NCI-H82 (cell line): Measurements from ENCODE around the gene CPED1.
A peak's percentile ranks its signal among the peaks of the same experiment; 100 is the strongest.
"Not testable (repeated sequence)": the region's sequence is repeated elsewhere in the genome, so short reads cannot be mapped to it uniquely, and the experiment has no call there.

Experiments used
- DNase-seq: peaks from one replicate; lab custom pipeline; 2025; lab: John Stamatoyannopoulos, UW

CPED1 gene

DNA sequence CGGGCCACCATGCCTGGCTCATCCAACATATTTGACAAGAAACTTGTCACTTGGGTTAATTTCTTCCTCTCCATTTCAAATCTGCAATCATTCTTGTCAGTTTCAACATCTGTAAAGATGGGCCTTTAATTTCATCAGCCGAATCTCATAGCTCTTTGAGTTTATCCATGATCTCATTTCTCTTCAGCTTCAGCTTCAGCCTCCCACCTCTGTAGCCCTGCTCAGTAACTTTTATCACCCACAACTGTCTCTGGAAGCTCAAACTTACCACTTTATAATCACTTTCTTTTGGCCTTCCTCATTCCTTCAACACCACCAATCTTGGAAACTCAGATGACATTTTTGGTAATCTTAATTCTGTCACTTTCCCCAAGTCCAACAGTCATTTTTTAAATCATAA is 83.2 kb downstream of the CPED1 start:
- DNase-seq, result no peak

DNA sequence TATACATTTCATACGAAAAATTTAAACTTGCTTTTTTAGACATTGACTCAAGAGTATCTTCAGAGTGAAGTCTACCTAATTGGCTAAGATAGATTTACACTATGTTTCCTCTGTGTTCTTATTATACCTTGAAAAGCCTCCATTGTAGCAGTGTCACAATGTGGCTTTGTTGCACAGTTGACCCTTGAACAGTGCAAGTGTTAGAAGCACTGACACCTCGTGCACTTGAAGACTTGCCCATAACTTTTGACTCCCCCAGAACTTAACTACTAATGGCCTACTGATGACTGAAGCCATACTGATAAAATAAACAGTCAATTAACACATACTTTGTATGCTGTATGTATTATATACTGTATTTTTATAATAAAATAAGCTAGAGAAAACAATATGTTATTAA is 84.3 kb downstream of the CPED1 start:
- DNase-seq, result no peak

DNA sequence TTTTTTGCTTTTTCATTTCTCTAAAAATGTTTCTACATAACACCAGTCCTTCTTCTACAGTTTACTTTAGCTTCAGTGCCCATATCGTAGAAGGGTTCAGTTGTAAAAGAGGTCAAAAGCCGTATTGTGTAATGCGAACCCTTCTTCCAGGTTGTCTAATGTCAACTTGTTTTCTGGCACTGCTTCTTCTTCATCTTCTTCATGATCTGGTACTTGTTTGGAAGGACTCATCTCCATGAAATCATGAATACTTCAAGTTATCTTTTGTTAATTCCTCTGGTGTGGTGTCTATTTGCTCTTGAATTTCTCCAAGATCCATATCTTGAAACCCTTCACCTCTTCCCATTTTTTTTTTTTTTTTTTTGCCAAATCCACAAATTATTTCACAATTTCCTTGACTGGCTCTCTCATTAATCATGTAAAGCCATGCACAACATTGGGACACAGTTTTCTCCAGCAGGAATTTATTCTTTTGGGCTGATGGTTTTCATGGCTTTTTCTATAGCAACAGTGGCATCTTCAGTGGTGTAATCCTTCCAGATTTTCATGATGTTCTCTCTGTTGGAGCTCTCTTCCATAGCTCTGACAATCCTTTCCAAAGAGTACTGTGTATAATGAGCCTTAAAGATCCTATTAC is 85.1 kb downstream of the CPED1 start:
- no peak for DNase-seq

DNA sequence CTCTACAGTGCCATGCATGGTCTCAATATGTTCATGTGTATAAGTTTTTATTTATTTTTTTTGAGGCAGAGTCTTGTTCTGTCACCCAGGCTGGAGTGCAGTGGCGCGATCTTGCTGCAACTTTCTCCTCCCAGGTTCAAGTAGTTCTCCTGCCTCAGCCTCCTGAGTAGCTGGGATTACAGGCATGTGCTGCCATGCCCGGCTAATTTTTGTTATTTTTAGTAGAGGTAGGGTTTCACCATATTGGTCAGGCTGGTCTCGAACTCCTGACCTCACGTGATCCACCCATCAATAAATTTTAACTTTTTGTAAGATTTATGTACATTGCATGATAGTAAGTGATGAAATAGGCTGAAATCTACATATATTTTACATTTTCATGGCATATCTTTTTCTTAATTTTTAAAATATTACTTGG is 86.9 kb downstream of the CPED1 start:
- DNase-seq, result not testable (repeated sequence)

DNA sequence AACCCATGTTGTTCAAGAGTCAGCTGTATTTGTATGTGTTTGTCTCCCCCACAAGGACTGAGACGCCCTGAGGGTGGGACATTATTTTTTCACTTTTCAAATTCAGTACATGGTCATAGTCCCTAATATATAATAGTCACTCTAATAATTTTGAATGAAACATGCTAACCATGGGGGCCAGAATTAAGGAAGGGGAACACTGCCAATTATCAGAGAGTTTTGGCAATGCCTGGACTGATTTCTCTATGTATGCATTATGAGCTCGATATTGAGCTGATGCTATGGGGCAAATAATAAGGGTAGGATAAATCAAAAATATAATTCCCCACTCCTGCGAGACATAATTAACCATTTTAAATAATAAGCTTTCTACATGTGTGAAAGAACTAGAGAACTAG is 87.4 kb downstream of the CPED1 start:
- DNase-seq, result no peak

DNA sequence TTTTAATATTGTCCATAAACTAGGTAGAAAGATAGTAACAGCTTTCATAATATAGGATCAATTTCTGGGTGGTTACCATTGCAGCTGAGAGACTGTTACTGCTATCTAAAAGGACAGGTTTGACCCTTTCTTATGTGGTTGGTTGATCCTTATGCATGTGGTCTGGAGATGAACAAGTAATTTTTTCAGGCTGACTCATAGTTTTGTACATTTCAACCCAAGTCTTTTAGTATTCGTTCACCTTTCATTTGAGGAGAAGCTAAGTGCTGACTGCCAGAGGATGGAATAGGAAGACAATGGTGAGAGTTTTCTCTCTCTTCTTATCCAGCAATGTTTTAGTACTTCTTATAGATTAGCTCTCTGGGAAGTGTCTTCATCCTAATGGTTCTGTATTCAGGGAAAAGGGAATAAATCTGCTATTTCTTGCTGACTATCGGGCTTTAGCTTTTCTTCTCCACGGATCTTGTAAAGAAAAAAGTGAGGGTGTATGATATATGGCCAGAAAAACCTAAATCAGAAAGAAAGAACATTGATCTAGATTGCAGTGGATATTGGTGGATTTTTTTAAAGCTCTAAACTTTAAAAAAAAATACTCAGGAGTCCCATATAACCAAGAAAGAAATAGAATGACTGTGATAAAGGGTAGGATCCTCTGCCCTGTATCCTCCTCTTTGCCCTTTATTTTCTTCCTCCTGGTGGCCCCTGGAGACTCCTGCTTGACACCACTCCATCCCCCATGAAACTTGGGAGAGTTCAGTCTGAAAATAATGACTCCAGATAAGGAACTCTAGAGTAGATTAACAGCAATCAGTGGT is 88.0 kb downstream of the CPED1 start:
- no peak for DNase-seq

DNA sequence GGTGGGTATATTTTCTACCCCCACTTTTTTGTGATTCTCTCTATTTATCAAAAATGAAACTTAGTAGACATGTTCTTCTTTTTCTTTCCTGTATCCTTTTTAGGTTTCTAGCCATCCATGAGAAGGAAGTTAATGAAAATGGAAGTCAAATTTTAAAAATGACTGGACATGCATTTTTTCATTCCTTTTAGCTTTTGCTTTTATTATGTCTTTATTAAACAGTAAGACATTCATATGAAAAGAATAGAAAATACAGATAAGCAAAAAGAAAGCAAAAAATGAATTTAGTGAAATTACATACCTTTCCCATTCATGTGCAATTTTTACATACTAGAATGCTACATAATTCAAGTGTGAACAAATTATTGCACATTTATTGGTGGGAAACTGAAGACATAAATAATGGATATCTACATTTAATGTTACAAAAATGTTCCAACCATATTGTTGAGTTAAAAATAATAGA is 88.7 kb downstream of the CPED1 start:
- no peak for DNase-seq

DNA sequence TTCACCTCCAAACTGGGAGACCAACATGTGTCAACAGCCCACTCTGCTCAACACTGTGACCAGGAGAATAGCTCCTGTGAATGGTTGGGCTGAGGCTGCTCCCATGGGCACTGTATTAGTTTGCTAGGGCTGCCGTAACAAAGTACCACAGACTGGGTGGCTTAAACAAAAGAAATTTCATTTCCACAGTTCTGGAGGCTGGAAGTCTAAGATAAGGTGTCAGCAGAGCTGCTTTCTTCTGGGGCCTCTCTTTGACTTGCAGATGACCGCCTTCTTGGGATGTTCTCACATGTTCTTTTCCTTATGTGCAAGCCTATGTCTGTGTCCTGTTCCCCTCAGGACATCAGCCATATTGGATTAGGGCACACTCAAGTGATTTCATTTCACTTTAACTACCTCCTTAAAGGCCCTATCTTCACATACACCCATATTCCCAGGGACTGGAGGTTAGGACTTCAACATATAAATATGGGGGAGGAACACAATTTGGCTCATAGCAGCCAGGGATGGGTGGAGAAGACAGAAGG is 90.3 kb downstream of the CPED1 start:
- DNase-seq, result no peak

DNA sequence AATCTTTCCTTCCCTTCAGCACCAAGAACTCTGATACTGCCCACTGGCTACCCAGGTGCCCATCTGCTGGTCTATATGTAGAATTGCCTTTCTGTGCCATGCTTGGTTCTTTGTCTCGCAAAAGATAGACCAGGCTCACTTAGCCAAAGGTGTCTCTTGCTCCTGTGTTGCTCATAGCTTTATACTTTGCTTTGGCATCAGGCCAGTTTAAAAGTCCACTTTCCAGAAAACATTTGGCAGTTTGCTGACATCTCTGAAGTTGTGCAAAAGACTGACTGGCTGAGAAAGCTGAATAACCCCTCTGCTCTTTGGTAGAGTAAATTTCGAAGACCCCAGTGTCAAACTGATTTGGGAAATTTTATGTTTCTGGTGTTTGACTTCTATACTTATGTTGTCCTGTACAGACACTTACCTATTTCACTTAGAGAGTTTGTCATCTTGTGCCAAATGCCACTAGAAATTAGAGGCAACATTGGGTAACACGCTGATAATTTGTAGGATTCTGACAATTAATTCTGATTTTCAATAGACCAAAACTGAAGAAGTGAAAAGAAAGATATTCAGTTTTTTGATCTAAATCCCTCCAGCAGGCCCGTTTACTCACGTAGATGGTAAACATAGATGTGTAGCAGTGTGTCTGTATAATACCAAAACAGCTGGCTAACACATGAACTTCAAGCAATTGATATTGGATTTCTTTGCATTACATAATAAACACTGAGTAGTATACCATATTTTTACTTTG is 91.1 kb downstream of the CPED1 start:
- no peak for DNase-seq

DNA sequence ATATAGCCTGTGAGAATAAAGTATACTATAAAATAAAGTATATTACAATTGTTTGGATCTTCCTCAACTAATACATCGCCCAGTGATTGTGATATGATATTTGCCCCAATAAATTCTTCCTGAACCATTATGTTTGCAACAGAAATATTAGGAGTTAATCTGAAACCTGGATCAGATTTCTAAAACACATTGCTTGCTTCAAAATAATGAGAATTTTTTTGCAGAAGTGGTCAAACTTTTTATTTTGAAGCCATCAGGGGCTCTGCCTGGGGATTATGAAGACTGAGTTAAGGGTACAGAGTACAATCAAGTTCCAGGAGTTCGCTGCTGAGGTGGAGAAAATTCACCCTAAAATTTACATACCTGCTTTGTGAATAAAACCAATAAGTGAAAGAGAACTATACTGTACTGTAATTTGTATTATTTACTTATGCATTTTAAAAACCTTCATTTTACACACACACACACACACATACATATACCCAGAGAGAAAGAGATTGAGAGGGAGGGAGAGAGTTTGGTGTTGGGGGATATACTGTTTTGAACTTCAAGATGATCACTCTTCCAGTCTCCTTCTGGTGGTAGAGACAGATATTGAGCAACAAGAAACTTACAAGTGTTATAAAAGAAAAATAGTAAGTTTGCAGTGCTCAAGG is 91.9 kb downstream of the CPED1 start:
- no peak for DNase-seq

DNA sequence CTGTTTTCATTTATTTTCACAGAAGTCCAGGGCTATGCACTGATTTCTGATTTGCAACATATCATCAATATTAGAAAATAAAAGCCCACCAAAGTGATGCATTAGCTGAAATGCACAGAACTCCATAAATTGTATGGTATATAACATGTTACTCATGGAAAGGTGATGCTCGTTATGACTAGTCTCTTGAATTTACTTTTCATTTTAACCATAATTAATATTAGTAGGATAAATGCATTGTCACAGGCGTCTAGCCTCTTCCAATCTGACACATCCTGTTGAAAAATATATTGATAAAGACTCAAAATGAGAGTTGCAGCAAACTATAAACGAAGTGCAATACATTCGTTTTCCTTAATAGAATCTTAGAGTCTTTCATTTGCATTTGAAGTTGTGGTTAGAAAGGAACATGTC is 92.4 kb downstream of the CPED1 start:
- DNase-seq, result no peak

DNA sequence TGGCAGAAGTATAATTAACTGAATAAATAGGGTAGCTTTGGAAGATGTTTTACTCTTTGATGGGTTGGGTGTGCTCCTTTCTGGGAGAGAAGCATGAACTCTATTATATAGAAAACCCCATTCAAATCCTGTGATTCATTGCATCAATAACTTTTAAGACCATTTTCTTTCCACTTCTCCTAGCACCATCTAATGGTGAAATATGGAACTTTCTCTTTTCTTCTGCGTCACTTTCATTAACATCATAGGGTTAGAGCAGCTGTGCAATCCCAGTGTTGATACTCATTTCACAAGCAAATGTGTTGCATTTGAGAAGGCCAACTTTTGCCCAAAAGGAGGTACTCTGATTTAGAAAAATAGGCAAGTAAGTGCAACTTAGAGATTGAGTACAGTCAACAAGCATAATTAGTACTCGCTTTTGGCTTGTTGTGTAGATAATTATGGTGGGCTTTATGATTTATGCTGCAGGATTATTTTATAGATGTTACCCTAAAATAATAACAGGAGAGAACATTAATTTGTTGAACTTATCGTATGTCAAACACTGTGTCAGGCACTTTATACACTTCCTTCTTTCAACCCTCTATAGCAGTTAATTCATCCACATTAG is 92.9 kb downstream of the CPED1 start:
- peak; percentile 69 for DNase-seq

DNA sequence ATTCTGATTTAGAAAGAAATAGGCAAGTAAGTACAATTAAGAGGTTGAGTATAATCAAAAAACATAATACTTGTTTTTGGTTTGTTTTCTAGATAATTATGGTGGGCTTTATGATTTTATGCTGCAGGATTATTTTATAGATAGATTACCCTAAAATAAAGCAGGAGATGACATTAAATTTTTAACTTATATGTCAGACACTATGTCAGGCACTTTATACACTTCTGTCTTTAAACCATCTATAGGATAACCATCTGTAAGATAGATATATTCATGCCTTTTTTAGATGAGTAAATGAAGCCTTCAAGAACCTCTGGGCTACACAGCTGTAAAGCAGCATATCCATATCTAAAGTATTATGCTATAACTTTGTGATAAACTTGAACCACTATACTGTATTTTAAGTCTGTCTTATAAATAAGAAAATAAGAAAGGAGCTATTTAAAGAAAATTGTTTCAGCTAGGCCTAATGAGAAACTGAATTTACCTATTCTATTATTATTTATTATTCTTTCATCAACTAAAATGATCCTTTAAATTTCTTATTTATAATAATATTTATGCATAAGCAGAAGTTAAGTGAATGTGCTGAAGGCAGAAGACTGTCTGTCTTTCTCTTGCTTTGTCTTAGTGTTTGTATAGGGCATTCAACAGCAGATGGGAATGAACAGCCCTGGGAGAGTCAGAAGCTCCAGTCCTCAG is 94.0 kb downstream of the CPED1 start:
- no peak for DNase-seq

DNA sequence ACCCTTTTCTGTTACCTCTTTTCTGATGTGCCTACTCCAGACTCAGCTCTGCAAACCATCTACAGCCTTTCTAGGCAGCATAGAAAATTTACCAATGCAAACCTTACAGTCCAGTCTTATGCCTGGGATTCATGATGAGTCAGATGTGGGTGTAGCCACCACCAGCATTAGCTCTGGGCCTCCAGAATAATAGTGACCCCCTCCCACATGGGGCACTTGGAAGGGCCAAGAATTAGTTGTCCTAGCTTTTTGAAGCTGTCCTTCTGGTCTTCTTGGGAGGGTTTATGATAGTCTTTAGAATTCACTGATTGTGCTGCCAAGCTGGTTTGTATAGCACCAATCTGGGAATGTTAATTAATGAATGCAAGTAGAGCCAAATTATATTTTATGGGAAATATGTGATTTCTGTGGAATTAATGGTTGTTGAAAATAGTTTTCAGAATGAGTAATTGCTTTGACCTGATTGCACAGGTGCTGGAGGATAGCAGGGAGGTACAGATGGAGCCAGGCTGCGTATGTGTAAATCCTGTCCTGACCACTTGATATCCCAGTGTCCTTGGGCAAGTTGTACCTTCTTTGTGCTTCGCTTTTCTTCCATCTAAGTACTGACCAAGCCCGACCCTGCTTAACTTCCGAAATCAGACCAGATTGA is 94.8 kb downstream of the CPED1 start:
- no peak for DNase-seq

DNA sequence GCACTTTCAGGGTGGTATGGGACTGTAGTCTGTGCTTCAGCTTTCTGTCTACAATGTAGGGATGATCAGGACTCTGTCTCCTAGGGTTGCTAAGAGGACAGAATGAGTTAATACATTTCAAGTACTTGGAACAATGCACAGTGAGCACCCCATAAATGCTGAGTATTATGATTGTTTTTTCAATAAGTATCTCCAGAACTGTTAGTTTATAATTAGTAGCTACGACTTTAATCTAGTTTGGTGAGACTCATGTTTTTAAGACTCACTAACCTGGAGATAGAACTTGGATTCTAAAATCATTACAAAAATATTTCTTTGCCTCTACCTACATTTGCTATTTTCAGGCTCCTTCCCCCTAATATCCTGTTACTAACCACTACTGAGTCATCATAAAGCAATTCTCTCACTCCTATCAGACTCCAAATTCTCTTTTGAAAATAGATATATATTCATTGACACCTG is 95.3 kb downstream of the CPED1 start:
- no peak for DNase-seq

DNA sequence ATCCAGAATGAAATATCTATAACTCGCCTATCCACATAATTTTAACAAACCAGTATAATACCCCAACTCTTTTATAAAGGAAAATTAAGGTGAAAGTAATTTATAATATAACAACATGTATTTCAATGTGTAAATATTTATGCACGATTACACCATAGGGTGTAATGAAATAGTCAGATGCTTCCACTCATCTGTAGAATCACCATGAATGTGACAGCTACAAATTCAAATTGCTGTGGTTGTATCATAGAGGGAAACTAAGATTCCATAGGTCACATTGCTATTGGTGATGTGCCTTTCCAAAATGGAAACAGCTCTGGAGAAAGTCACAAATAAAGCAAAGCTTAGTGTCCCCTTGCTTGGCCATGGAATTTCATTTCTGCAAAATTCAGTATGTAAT is 95.7 kb downstream of the CPED1 start:
- DNase-seq, result no peak

DNA sequence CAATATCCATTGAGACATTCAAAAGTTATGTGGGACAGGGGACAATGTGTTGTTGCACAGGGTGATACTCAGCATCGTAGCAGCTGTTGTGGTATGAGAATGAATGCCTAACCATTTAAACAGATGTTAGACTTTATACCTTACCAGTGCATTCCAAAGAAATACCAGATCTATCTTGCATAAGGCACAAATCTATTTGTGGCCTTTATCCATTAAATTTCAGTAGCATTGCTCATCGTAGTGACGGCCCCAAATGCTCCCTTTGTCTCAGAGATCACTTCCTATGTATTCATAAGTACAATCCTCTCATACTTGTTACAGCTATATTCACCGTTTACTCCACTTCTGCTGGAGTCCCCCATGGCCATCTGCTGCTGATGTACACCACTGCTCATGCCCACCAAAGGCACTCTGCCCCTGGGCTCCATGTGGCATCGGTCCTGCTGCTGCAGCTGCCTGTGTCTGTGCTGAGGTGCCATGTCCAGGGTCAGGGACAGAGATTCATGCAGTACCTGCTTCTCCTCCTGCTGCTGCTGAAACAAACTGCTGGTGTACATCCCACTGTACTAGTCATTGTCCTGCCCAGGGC is 96.3 kb downstream of the CPED1 start:
- no peak for DNase-seq

DNA sequence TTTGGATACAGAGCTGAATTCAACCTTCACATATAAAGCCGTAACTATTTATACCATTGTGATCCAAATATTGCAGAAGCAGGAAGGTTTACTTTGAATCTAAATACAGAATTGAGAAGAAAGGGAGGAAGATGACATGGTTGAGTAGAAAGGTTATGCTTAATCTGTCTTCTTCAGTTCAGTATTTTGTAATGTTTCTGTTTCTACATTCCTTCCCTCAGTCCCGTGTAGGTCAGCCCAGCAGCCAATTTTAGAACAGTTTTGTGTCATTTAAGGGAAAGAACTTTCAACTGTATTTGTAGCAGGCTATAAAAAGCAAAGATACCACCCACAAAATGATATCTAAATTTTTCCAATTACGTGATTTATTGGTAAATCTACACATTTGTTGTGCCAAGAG is 97.4 kb downstream of the CPED1 start:
- DNase-seq, result no peak

DNA sequence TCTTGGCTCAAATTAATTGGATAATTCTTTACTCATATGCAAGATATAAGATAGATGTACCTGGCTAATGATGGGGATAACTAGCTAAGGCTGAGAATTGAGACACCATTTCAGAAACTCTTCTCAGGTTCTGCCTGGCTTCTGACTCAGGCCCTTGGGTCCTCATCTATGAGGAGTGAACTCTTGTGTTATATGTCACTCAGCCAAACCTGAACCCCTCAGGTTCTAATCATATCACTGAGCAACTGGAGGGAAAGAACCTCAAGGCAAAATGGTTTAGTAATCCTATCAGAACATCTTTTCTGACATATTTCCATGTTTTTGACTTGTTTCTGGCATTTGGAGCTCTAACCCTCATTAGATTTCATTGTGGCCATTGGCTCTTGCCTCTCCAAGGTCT is 100.4 kb downstream of the CPED1 start:
- DNase-seq, result peak; percentile 6

DNA sequence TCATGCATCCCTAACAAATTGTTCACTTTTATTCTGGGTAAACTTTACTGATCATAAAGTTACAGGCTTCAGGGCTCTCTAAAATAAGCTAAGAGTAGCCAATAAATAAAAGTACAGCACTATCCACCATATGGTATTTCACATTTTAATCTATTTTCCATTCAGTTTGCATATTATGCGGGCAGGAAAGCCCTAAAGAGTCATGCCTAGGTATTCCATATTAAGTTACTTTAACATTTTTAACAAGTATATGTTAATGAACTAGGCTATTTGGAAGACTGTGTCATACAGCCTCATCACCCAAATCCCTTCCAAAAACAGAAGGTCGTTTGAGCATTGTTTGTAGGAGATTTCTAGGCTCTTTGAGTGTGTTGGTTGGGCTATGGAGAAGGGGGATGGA is 106.3 kb downstream of the CPED1 start:
- no peak for DNase-seq
